ENCODE measurements around the gene MZT2B.
"Not testable (repeated sequence)": the region's sequence is repeated elsewhere in the genome, so short reads cannot be mapped to it uniquely, and the experiment has no call there.

MZT2B gene

GRCh38 chr2:130181880-130182682, at the start of gene MZT2B:
Gene MZT2B, plus strand, starts transcription at chr2:130182262. Its CDS starts 21 bp downstream, at chr2:130182283.
- DNase-seq, result peak; percentile 90

GRCh38 chr2:130135692-130136541, 46.1 kb upstream of the MZT2B start:
- no peak for DNase-seq

- DNase-seq, result not testable (repeated sequence)
These were observed 45.5 kb upstream of the MZT2B start for GRCh38 chr2:130136546-130136945.

GRCh38 chr2:130137118-130137517, 44.9 kb upstream of the MZT2B start:
- not testable (repeated sequence) for DNase-seq

GRCh38 chr2:130138326-130138725, 43.7 kb upstream of the MZT2B start:
- not testable (repeated sequence) for DNase-seq

- not testable (repeated sequence) for DNase-seq
These were observed 43.2 kb upstream of the MZT2B start for GRCh38 chr2:130138841-130139251.

- not testable (repeated sequence) for DNase-seq
These were observed 42.5 kb upstream of the MZT2B start for GRCh38 chr2:130139331-130140280.

GRCh38 chr2:130140516-130140915, 41.5 kb upstream of the MZT2B start:
- DNase-seq, result not testable (repeated sequence)

GRCh38 chr2:130141002-130141401, 41.1 kb upstream of the MZT2B start:
- not testable (repeated sequence) for DNase-seq

- not testable (repeated sequence) for DNase-seq
These were observed 40.3 kb upstream of the MZT2B start for GRCh38 chr2:130141645-130142370.

GRCh38 chr2:130142396-130143265, 39.4 kb upstream of the MZT2B start:
- DNase-seq, result not testable (repeated sequence)

- DNase-seq, result not testable (repeated sequence)
These were observed 38.6 kb upstream of the MZT2B start for GRCh38 chr2:130143266-130144039.

GRCh38 chr2:130145006-130145414, 37.1 kb upstream of the MZT2B start, which contains the start of gene CCDC74B:
Gene CCDC74B, minus strand, starts transcription at chr2:130145112. Its CDS starts 116 bp downstream, at chr2:130144996.
- DNase-seq, result peak; percentile 46

GRCh38 chr2:130148515-130148914, 33.5 kb upstream of the MZT2B start:
- not testable (repeated sequence) for DNase-seq

- no peak for DNase-seq
These were observed 31.6 kb upstream of the MZT2B start for GRCh38 chr2:130150181-130151144.

- not testable (repeated sequence) for DNase-seq
These were observed 30.9 kb upstream of the MZT2B start for GRCh38 chr2:130151145-130151512.

- not testable (repeated sequence) for DNase-seq
These were observed 29.8 kb upstream of the MZT2B start for GRCh38 chr2:130152136-130152815.
